ENCODE results near the gene TTLL8.
A peak's percentile ranks its signal among the peaks of the same experiment; 100 is the strongest.

Gene TTLL8

GRCh38 chr22:50009765-50010675 lies 48.1 kb downstream of the TTLL8 start:
- no peak overlapping the region for H3K27ac ChIP-seq (ENCODE audit: insufficient read depth, low read depth, low read length, poor library complexity, severe bottlenecking)
- no peaks in the 10 kb centered on the region for H3K9me3 ChIP-seq (ENCODE audit: control insufficient read depth, low read length)
- H3K4me1 ChIP-seq (ENCODE audit: control insufficient read depth, insufficient read depth, low read length) = peaks cover 17% of the 10 kb centered on the region
- 76 to 80% methylated on average over 44 to 46 of the region's 46 CpGs for WGBS, 2 experiments
- no peak overlapping the region for H3K4me3 ChIP-seq (ENCODE audit: insufficient read depth, low read depth, low read length)
- no peaks in the 10 kb centered on the region for H3K36me3 ChIP-seq (ENCODE audit: control insufficient read depth, insufficient read depth, low read length)
- H3K27me3 ChIP-seq (ENCODE audit: control insufficient read depth, insufficient read depth, low read length, poor library complexity, severe bottlenecking) = peaks cover 61% of the 10 kb centered on the region

GRCh38 chr22:50009251-50009650 lies 48.8 kb downstream of the TTLL8 start:
- Histone ChIP-seq H3K27me3 (ENCODE audit: control insufficient read depth, insufficient read depth, low read length, poor library complexity, severe bottlenecking) (peaks cover 53% of the 10 kb centered on the region), H3K27ac (ENCODE audit: insufficient read depth, low read depth, low read length, poor library complexity, severe bottlenecking) (no peak overlapping the region), H3K4me1 (ENCODE audit: control insufficient read depth, insufficient read depth, low read length) (peaks cover 11% of the 10 kb centered on the region), H3K9me3 (ENCODE audit: control insufficient read depth, low read length) (no peaks in the 10 kb centered on the region), H3K36me3 (ENCODE audit: control insufficient read depth, insufficient read depth, low read length) (no peaks in the 10 kb centered on the region), H3K4me3 (ENCODE audit: insufficient read depth, low read depth, low read length) (no peak overlapping the region)
- 91 to 93% methylated on average over 16 of the region's 16 CpGs for WGBS, 2 experiments

- H3K27me3 ChIP-seq (ENCODE audit: control insufficient read depth, insufficient read depth, low read length, poor library complexity, severe bottlenecking) = peaks cover 45% of the 10 kb centered on the region
- WGBS, 2 experiments = 64 to 70% methylated on average over 24 of the region's 24 CpGs
Observed at GRCh38 chr22:50008151-50009040, 49.7 kb downstream of the TTLL8 start.

GRCh38 chr22:50007057-50007511 lies 51.0 kb downstream of the TTLL8 start:
- H3K27ac ChIP-seq (ENCODE audit: insufficient read depth, low read depth, low read length, poor library complexity, severe bottlenecking) = no peak overlapping the region
- H3K27me3 ChIP-seq (ENCODE audit: control insufficient read depth, insufficient read depth, low read length, poor library complexity, severe bottlenecking) = peaks cover 31% of the 10 kb centered on the region
- H3K36me3 ChIP-seq (ENCODE audit: control insufficient read depth, insufficient read depth, low read length) = no peaks in the 10 kb centered on the region
- H3K4me1 ChIP-seq (ENCODE audit: control insufficient read depth, insufficient read depth, low read length) = peaks cover 14% of the 10 kb centered on the region
- WGBS, 2 experiments = 95 to 99% methylated on average over 3 of the region's 3 CpGs
- no peak overlapping the region for H3K4me3 ChIP-seq (ENCODE audit: insufficient read depth, low read depth, low read length)
- H3K9me3 ChIP-seq (ENCODE audit: control insufficient read depth, low read length) = no peaks in the 10 kb centered on the region

More at GRCh38 chr22:50008151-50009040, 49.7 kb downstream of the TTLL8 start:
- H3K27ac ChIP-seq (ENCODE audit: insufficient read depth, low read depth, low read length, poor library complexity, severe bottlenecking) = no peak overlapping the region
- no peaks in the 10 kb centered on the region for H3K9me3 ChIP-seq (ENCODE audit: control insufficient read depth, low read length)
- no peak overlapping the region for H3K4me3 ChIP-seq (ENCODE audit: insufficient read depth, low read depth, low read length)
- H3K4me1 ChIP-seq (ENCODE audit: control insufficient read depth, insufficient read depth, low read length) = peaks cover 7% of the 10 kb centered on the region
- H3K36me3 ChIP-seq (ENCODE audit: control insufficient read depth, insufficient read depth, low read length) = no peaks in the 10 kb centered on the region

- peaks cover 26% of the 10 kb centered on the region for H3K27me3 ChIP-seq (ENCODE audit: control insufficient read depth, insufficient read depth, low read length, poor library complexity, severe bottlenecking)
- WGBS, 2 experiments = 73% methylated on average over 4 of the region's 4 CpGs
- no peaks in the 10 kb centered on the region for H3K9me3 ChIP-seq (ENCODE audit: control insufficient read depth, low read length)
- no peak overlapping the region for H3K27ac ChIP-seq (ENCODE audit: insufficient read depth, low read depth, low read length, poor library complexity, severe bottlenecking)
- peaks cover 16% of the 10 kb centered on the region for H3K4me1 ChIP-seq (ENCODE audit: control insufficient read depth, insufficient read depth, low read length)
- no peak overlapping the region for H3K4me3 ChIP-seq (ENCODE audit: insufficient read depth, low read depth, low read length)
- no peaks in the 10 kb centered on the region for H3K36me3 ChIP-seq (ENCODE audit: control insufficient read depth, insufficient read depth, low read length)
Observed at GRCh38 chr22:50004918-50005317, 53.2 kb downstream of the TTLL8 start.

- Histone ChIP-seq H3K27me3 (ENCODE audit: control insufficient read depth, insufficient read depth, low read length, poor library complexity, severe bottlenecking) (peaks cover 20% of the 10 kb centered on the region), H3K27ac (ENCODE audit: insufficient read depth, low read depth, low read length, poor library complexity, severe bottlenecking) (no peak overlapping the region), H3K9me3 (ENCODE audit: control insufficient read depth, low read length) (no peaks in the 10 kb centered on the region), H3K4me1 (ENCODE audit: control insufficient read depth, insufficient read depth, low read length) (peaks cover 16% of the 10 kb centered on the region), H3K4me3 (ENCODE audit: insufficient read depth, low read depth, low read length) (no peak overlapping the region), H3K36me3 (ENCODE audit: control insufficient read depth, insufficient read depth, low read length) (no peaks in the 10 kb centered on the region)
- 79 to 80% methylated on average over 7 of the region's 7 CpGs for WGBS, 2 experiments
Observed at GRCh38 chr22:50002791-50003190, 55.3 kb downstream of the TTLL8 start.

- 73 to 76% methylated on average over 16 of the region's 16 CpGs for WGBS, 2 experiments
- Histone ChIP-seq H3K27me3 (ENCODE audit: control insufficient read depth, insufficient read depth, low read length, poor library complexity, severe bottlenecking) (peaks cover 20% of the 10 kb centered on the region), H3K9me3 (ENCODE audit: control insufficient read depth, low read length) (no peaks in the 10 kb centered on the region), H3K4me3 (ENCODE audit: insufficient read depth, low read depth, low read length) (no peak overlapping the region), H3K4me1 (ENCODE audit: control insufficient read depth, insufficient read depth, low read length) (peaks cover 16% of the 10 kb centered on the region), H3K27ac (ENCODE audit: insufficient read depth, low read depth, low read length, poor library complexity, severe bottlenecking) (no peak overlapping the region), H3K36me3 (ENCODE audit: control insufficient read depth, insufficient read depth, low read length) (no peaks in the 10 kb centered on the region)
Observed at GRCh38 chr22:50001388-50002231, 56.5 kb downstream of the TTLL8 start.

- Histone ChIP-seq H3K27ac (ENCODE audit: insufficient read depth, low read depth, low read length, poor library complexity, severe bottlenecking) (no peak overlapping the region), H3K36me3 (ENCODE audit: control insufficient read depth, insufficient read depth, low read length) (no peaks in the 10 kb centered on the region), H3K27me3 (ENCODE audit: control insufficient read depth, insufficient read depth, low read length, poor library complexity, severe bottlenecking) (peaks cover 20% of the 10 kb centered on the region), H3K9me3 (ENCODE audit: control insufficient read depth, low read length) (no peaks in the 10 kb centered on the region), H3K4me1 (ENCODE audit: control insufficient read depth, insufficient read depth, low read length) (peaks cover 16% of the 10 kb centered on the region), H3K4me3 (ENCODE audit: insufficient read depth, low read depth, low read length) (no peak overlapping the region)
- WGBS, 2 experiments = 92 to 93% methylated on average over 32 of the region's 32 CpGs
Observed at GRCh38 chr22:50000587-50001387, 57.3 kb downstream of the TTLL8 start.

- Histone ChIP-seq H3K27ac (ENCODE audit: insufficient read depth, low read depth, low read length, poor library complexity, severe bottlenecking) (no peak overlapping the region), H3K4me3 (ENCODE audit: insufficient read depth, low read depth, low read length) (peak overlapping the region; percentile 31), H3K4me1 (ENCODE audit: control insufficient read depth, insufficient read depth, low read length) (peaks cover 16% of the 10 kb centered on the region), H3K36me3 (ENCODE audit: control insufficient read depth, insufficient read depth, low read length) (no peaks in the 10 kb centered on the region), H3K9me3 (ENCODE audit: control insufficient read depth, low read length) (no peaks in the 10 kb centered on the region), H3K27me3 (ENCODE audit: control insufficient read depth, insufficient read depth, low read length, poor library complexity, severe bottlenecking) (peaks cover 20% of the 10 kb centered on the region)
- 35 to 38% methylated on average over 41 of the region's 41 CpGs for WGBS, 2 experiments
Observed at GRCh38 chr22:49999946-50000586, 58.0 kb downstream of the TTLL8 start.

Data from ectodermal cell (in vitro differentiated cells).